SK-N-MC (cell line): Measurements from ENCODE around the gene TEX2.

Source experiments
- EZH2 ChIP-seq: fragments of 200-600 bp; sonication (generic); IDR thresholded peaks from one replicate; pipeline ENCODE4 v1.6.1; 2017; ENCODE audit warnings: antibody characterized with exemption
- FOXP2 ChIP-seq: optimal IDR thresholded peaks from 2 replicates; pipeline ENCODE3; 2011; ENCODE audit warnings: mild to moderate bottlenecking, moderate library complexity; ENCODE audit not compliant: insufficient read depth; ENCODE audit errors: extremely low read length, control extremely low read depth
- POLR2AphosphoS5 ChIP-seq: IDR thresholded peaks from 2 replicates; pipeline ENCODE4 v1.6.1; 2012; ENCODE audit warnings: mild to moderate bottlenecking, low read depth, low read length, borderline replicate concordance

GRCh38 chr17:64102627-64103390 lies 160.3 kb downstream of the TEX2 start:
- TF ChIP-seq POLR2AphosphoS5, result no peak
- TF ChIP-seq EZH2, result no peak
- no peak for TF ChIP-seq FOXP2
